CD4-positive, alpha-beta T cell treated with Interleukin-6 for 4 hours (primary cell): Measurements from ENCODE around the gene E2F6.

ENCODE experiments used
- DNase-seq: peaks from one replicate; pipeline ENCODE4 v3.0.0-alpha.2; 2020; ENCODE audit warnings: mixed read lengths

E2F6 gene

DNA sequence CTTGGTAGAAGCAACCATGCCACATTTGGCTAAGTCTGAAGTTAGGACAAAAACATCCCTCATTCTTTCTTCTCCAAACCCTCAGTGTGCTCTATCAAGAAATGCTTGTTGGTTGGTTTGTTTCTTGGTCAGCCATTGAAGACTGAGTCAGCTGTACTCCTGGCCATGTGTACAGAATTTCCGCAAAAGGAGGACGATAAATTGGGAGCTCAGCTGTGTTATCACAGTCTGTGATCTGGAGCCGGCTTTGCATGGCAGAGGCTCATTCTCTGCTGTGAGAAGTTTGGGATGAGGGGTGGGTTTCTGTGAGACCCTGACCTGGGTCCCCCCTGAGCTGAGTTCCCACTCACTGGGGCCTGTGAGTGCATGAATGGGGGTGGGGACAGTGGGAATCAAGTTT lies 26.3 kb upstream of the E2F6 start:
- no peak for DNase-seq

DNA sequence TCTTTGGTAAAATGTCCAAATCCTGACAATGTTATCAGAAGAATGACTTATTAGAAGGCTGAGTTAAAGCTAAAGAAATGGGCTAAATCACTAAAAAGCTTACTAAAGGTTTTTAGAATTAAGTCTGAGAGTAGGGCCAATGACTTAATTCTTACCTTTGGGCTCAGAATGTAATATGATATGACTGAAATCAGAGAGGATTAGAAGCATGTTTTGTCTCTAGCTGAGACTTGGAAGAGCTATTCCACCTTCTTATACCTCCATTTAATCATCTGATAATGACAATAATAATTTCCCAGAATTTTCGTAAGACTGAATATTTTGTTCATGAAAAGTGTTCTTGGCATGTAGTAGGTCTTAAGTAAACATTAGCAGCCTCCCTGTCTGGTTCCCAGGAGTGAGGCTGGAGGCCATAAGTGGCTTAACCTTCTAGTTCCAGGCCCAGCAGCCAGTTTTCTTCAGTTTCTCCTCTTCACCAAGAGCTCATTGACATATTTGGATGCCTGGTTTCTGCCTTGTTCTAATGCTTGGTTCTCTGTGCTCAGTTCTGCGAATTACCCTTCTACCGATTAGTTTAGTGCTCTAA lies 25.5 kb upstream of the E2F6 start:
- DNase-seq = no peak

DNA sequence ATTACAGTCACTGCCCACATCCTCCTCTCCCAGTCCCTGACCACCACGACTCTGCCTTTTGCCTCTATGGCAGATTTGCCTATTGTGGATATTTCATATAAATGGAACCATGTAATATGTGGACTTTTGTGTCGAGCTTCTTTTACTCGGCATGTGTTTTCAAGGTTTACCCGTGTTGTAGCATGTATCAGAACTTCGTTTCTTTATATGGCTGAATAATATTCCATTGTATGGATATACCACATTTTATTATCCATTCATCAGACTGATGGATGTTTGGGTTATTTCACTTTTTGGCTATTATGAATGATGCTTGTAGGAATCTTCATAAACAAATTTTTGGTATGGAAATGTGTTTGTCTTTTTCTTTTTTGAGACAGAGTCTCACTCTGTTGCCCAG lies 24.2 kb upstream of the E2F6 start:
- no peak for DNase-seq

DNA sequence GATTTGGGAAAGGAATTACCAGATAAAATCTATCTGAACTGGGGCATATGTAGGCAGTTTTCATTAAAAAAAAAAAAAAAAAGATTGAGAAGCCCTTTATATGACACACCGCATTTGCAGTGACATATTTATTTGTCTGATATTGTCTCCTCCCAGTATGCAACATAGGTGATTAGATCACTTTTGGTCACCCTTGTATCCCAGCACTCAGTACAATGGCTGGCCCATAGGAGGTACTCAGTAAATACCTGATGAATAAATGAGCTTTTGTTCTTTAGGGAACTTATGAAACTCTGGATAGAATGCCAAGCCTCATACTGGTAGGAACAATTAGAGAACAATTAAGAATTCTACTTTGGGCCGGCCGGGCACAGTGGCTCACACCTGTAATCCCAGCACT lies 22.8 kb upstream of the E2F6 start:
- DNase-seq = no peak

DNA sequence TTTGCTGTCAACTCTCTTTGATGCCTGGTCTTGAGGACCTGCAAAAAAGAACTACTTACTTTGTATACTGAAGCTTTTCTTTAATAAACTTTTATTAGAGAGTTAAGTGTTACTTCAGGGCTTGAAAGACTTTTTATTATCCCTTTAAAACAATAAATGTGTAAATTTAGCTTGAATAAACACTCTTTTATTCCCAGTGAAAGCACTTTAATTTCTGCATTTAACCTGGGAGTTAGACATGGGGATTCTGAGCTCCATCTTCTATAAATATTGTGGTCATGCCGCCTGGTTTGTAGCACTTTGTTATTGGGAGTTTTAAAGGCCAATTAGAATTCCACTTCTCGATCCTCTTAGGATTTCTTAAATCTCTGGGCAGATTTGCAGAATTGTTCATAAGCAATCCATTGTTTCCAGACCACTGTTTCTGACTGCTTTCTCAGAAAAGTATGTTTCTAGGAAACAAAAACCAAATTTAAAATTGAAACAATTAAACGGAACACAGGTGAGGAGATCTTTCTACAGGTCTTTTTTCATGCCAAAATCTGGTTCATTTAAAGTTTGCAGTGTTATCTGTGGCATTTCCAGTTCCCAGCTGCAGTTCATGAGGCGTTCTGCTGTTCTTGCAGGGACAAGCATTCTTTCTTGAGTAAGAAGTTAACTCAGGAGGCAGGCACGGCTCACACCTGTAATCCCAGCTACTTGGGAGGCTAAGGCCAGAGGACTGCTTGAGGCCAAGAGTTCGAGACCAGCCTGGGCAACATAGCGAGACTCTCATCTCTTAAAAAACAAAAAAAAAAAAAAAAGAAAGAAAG lies 18.1 kb upstream of the E2F6 start:
- no peak for DNase-seq

DNA sequence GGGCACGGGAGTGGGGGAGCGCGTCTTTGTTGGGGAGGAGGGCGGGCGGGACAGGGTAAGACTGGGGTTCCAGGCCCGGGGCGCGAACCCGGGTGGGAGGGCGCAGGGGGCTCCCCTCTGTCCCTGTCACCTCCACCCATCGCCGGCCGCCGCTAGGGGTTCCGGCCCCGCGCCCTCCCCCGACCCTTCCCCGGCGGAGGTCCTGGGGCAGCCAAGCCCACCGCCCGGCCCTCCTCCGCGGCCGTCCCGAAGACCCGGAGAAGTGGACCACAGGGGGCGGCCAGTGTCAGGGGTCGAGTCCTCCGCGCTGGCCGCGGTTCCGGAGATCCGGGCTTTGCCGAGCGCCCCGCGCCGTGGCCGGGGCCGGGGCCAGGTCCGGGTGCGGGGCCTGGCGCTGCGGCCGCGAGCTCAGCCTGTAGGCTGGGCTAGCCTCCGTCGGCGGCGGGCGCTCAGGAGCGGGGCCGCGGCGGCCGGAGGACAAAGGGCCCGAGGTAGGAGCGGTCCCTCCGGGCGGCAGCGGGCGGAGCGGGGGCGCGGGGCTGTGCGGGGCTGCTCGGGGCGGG lies 16.6 kb upstream of the E2F6 start:
- no peak for DNase-seq

DNA sequence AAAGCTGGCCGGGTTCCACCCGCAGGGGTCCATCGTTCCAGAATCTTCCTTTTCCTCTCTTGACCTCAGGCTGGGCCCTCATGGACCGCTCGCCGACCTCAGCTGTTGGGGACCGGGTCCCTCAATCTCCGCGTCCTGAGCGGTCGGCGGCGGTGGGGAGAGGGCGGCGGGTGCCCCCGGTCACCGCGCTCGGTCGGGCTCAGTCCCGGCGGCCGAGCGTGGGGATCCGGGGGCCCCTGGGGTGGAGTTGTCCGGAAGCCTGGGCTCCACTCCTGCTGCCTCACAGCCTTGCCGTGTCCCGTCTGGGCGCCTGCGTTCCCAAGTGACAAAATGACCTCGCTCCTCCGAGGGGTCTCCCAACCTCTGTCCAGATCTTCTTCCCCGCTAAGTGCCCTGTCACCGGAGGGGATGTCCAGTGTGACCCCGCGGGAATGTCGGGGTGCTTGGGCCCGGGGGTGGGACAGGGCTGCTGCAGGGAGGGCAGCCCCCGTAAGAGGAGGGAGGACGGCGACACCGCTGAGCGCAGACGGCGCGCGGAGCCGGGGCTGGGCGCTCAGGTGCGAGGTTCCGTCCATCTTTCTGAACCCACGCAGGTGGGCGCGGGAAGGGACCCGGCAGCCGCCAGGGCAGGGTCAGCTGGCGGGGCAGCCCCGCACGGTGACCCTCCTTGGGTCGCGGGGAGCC lies 16.0 kb upstream of the E2F6 start:
- no peak for DNase-seq

DNA sequence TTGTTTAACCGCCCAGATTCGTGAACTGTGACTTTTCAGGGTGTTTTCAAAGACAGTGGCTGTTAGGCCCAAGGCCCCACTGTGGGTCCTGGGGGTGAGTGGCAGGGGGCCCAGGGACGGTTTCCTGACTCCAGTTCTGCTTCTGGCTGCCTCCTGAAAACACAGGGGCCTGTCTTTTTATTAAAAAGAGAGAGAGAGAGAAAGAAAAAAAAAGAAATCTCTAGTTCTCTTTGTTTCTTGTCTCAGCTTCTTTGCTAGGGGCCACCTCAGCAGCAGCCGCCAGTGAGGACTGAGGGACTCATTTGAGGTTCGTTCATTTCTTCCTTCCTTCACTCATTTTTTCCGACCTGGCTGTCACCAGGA lies 15.4 kb upstream of the E2F6 start:
- DNase-seq = no peak

DNA sequence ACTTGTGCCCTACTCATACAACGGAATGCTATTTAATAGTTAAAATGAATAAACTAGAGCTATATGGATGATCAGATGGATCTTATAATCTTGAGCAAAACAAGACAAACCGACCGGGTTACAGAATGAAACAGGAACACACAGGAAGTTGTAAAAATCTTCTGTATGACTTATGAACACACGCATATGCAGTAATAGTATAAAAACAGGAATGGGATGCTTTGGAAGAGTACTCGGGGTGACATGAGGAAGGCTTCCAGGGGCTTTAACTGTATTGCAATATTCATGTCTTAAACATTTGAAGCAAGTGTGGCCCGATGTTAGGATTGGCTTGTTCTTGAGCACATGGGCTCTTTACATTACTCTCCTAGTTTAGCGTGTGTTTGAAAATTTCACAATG lies 14.9 kb upstream of the E2F6 start:
- no peak for DNase-seq

DNA sequence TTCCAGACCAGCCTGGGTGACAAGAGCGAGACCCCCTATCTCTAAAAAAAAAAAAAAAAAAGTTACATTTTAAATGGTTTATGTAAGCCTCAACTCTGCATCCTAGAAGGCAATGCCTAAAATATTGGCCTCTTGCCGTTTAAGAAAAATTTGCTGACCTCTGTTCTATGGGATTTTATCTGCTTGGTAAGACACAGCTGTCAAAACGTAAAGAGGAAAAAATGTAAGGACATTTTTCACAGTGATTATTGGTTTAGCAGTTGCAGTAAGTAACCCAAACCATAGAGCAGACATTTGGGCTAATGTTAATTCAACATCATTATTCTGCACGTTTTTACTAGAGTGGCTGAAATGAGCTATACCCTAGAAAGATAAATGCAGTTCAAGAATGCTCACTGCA lies 14.4 kb upstream of the E2F6 start:
- no peak for DNase-seq

DNA sequence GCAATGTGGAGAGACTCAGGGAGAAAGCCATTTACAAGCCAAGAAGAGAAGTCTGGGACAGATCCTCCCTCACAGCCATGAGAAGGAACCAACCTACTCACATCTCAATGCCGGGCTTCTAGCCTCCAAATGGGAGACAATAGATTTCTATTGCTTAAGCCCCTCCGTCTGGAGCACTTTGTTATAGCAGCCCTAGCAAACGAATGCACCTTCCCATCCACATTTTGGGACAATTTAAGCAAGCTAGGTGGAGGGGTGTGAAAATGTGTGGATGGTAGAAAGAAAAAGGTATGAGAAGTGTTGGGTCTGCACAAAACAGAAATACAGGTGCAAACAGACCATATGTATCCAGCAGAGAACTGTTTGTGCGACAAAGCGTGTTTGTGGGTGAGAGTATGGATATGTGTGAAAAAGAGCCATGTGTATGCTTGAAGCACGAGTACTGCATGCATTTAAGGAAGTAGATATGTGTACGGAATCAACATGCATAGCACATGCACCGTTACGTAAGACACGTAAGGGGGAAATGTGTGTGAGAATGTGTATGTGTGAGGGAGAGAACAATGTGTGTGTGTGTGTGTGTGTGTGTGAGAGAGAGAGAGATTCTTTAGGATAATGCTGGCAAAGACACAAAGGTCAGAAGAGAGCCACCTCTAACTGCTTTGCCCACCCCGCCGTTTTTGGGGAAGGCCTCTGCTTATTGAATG lies 13.1 kb upstream of the E2F6 start:
- no peak for DNase-seq

DNA sequence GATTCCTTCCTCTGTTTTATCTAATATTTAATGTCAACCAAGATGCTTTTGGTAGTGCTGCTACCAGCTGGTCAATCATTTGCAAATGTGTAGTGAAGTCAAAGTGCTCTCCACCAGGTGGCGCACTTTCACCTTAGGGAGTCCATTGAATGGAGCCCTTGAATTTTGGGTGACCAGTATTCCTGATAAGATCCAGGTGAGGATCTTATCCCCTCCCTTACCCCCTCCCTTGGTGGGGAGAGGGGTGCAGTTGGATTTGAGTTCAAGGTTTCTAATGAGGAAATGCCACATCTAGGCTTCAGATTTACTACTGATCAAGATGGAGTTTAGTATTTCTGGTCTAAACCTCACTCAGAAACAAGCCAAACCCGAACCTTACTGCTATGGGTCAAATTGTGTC lies 12.0 kb upstream of the E2F6 start:
- peak; percentile 87 for DNase-seq

DNA sequence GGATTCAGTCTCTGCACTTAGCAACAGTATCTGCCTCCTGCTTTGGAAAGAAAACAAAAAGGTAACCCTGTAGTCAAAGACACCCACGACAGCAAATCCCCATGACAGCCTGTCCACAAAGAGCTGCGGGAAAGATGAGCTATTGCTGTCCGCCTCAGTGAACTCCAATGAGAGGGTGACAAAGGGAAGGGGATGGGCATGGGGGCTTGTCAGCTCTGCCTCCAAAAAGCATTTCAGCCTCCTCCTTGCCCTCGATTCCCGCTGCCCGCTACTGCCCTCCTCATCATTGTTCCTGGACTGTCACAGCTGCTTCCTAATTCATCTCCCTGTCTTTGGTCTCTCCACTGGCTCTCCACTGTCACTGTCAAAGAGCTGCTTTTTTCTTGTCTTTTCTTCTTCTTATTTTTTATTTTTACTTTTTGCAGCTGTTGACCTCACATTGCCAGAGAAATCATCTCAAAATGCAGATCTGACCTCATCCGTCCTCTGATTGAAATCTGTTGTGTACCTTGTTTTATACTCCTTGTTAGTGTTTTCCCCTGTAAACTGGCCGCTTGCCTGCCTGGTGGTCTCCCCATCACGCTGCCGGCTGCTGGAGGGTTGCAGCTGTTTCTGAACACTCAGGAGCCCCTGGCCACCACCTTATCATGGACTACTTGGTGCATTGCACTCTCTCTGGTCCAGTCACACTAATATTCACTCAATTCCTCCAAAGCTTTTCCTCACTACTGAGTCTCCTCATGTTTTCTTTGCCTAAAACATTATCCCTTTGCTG lies 7.9 kb upstream of the E2F6 start:
- DNase-seq = no peak

DNA sequence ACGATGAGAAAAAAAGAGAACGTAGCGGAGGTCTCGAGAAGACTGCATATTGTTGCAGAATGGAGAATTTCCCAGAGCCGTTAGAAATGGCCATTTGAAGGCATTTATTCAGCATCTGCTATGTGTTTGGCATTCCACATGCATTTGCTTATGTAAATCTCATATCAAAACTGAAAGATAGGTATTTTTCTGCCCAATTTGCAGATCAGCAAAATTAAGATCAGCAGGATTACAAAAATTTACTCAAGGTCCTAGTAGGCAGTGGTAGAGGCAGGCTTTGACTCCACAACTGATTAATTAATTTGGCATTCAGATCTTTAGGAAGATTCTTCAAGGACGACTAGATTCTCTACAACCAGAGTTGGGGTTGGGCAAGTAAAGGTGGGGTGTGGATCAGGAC lies 1.8 kb upstream of the E2F6 start:
- no peak for DNase-seq

DNA sequence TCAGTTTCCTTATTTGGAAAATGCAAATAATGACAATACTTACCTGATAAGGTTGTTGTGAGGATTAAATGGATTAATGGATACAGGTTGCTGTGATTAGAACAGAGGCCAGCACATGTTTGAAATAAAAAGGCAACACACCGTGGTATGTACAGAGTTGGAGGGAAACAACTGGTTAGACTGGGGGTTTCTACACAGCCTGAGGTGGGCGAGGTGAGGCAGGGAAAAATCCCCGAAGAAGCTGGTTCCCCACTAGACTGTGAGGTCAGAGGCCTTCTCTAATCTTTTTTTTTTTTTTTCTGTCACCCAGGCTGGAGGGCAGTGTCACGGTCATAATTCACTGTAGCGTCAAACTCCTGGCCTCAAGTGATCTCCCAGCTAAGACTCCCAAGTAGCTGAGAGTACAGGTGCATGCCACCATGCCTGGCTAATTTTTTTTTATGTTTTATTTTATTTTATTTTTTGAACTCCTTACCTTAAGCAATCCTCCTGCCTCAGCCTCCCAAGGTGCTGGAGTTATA lies 1.2 kb upstream of the E2F6 start:
- DNase-seq = no peak

DNA sequence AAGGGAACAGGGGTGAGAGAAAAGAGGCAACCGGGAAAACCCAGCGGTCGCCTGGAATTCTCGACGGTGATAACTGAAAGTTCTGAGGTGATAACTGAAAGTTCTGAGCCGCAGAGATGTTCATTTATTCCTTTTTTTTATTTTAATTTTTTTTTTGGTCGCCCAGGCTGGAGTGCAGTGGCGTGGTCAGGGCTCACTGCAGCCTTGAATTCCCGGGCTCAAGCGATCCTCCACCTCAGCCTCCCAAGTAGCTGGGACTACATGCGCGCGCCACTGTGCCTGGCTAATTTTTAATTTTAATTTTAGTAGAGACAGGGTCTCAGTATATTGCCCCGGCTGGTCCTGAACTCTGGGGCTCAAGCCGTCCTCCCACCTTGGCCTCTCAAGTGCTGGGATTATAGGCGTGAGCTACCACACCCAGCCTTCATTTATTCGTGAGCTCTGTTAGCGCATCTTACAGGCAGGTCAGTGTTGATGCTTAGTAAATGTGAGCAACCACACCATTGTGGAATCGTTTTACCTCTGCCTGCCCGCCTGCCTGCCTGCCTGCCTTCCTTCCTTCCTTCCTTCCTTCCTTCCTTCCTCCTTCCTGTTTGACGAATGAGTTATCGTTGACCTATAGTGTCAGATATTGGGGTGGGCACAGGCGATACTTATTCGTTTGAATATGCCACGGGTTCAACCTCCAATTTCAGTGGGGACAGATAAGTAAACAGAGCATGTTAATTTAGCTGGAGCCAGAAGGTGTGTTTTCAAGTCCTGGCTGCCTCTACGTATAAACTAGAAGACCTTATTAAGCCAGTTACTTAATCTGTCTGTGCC lies 557 bp upstream of the E2F6 start:
- no peak for DNase-seq

DNA sequence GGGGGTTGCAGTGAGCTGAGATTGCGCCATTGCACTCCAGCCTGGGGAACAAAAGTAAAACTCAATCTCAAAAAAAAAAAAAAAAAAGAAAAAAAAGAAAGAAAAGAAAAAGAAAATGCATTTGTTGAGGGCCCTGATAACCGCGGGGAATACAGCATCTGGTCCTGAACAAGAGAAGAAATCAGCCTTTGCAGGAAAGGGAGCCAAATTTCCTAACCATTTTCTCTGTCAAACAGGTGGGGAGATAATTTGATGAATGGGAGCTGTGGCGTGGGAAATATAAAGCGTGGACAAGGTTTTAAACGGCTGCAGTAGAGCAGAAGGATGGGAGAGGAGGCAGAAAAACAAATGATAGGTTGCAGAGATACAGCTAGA lies 864 bp downstream of the E2F6 start:
- DNase-seq = no peak

DNA sequence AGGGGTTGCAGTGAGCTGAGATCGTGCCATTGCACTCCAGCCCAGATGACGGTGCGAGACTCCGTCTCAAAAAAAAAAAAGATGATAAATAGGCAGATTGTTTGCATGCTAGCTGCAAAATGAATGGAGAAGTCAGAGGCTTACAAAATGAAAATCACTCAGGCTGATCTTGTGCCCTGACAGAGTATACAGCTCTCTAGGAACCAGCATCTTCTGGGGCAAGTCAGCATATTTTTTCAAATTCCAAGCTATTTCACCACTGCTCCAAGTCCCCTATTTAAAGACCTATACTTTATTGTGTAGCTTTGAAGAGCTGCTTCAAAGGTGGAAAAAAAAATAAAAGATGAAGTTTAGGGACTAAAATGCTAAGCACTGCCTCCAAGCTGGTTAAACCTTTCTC lies 6.1 kb downstream of the E2F6 start:
- no peak for DNase-seq

DNA sequence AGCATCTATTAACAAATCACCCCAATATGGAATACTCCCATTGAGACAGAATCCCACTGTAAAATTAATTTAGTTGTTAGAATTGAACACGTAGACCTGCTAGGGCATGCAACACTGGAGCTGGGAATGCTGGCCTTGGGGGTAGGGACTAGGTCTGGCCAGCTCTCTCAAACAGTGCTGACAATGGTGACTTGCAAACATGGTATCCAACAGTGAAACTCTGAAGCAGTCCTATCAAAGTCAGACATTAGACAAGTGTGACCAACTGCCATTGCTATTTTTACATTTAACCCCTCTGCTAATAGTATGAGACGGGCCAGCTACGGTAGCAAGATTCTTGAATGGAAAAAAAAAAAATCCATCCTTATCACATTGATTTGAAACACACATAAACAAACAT lies 7.2 kb downstream of the E2F6 start:
- DNase-seq = no peak

DNA sequence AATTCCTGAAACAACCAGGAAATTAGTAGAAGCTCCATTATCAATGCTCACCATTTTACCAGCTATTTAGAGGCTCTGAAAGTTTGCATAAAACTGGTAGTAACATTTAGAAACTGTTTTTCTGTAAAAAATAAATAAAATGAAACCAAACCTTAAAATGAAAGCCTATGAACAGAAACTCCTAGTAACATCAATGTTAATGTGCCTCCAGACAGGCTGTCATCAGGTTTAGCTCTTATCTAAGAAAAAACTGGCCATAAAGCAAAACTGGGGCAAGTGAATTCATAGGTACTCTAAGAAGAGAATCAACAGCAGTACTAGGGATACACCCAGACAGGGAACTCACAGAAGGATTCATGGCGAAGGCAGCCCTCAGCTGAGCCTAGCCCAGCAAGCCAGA lies 8.0 kb downstream of the E2F6 start:
- no peak for DNase-seq

DNA sequence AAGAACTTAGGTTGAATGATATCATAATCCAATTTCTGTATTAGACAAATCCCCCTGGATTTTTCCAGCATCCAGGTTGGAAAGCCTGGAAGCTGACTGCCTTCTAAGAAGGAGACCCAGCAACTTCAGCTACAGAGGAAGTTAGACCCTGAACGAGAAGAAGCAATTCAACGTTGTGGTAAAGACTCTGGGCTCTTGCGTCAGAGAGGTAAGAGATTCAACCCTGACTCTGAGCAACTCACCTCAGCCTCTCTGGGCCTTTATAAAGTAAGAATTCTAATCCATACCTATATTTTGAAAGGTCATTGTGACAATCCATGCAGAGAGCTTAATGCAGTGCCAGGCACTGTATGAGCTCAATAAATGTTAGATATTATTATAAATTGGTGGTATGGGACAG lies 9.7 kb downstream of the E2F6 start:
- DNase-seq = no peak

DNA sequence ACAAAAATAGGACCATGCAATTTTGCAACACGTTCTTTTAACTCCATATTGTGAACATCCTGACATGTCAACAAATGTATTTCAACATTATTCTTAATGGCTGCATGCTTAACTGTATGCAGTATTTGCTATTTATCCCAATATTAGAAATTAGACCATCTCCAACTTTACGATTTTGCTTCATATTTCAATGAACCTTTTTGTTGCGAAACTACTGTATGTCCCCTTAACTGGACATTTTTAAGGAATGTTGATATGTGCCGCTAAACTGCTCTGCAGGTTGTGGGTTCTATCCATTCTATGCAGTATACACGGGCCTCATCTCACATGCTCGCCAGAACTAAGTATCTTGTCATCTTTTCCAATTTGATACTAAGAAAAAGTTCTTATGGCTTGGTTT lies 11.1 kb downstream of the E2F6 start:
- DNase-seq = no peak
